AG04449 (cell line): Measurements from ENCODE around the gene IFNLR1.

ENCODE experiments used
- CTCF ChIA-PET: fragments of 350-600 bp; formaldehyde crosslinking; extraction: SDS; loops from one replicate; lab custom pipeline; 2021; ENCODE audit warnings: antibody characterized with exemption; lab: Yijun Ruan, JAX
- POLR2A ChIA-PET: fragments of 400-600, 350-600 bp; formaldehyde crosslinking; extraction: SDS; loops from one replicate; lab custom pipeline; 2020; ENCODE audit warnings: antibody characterized with exemption, inconsistent platforms; lab: Yijun Ruan, JAX
- DNase-seq: peaks from one replicate; pipeline ENCODE4 v3.0.0-alpha.2; 2010; ENCODE audit warnings: low read depth, low spot score
- H3K4me3 ChIP-seq: 2 replicates; pipeline ENCODE4 v1.5.1; 2011; ENCODE audit warnings: low read depth, mild to moderate bottlenecking, control low read depth, low read length
- CTCF ChIP-seq: IDR thresholded peaks from one replicate; pipeline ENCODE4 v1.5.1; 2011; ENCODE audit warnings: mild to moderate bottlenecking, moderate library complexity, low read length, control low read depth, inconsistent platforms; ENCODE audit not compliant: insufficient read depth; ENCODE audit errors: missing control alignments

The IFNLR1 gene

GRCh38 chr1:24127801-24128363 lies 59.2 kb downstream of the IFNLR1 start:
- CTCF ChIA-PET, result no interaction called here
- no peak for DNase-seq
- POLR2A ChIA-PET, result interaction anchor here (0.6 kb wide), 1 partner anchor 842 kb away, joined by 3 read pairs; no protein-coding TSS in a partner anchor
- no peak overlapping the region for H3K4me3 ChIP-seq
- no peak for TF ChIP-seq CTCF

- no peak for TF ChIP-seq CTCF
- DNase-seq, result no peak
- H3K4me3 ChIP-seq, result no peak overlapping the region
- ChIA-PET POLR2A (interaction anchor here (0.6 kb wide), 1 partner anchor 843 kb away, joined by 3 read pairs; no protein-coding TSS in a partner anchor), CTCF (interaction anchor here (0.6 to 3.6 kb wide), 5 partner anchors 15 to 266 kb away, joined by 3 to 21 read pairs (median 6); partner anchors contain the start of gene MYOM3)
These were observed 59.8 kb downstream of the IFNLR1 start for GRCh38 chr1:24127134-24127800.

GRCh38 chr1:24126672-24127023 lies 60.4 kb downstream of the IFNLR1 start:
- POLR2A ChIA-PET, result no interaction called here
- CTCF ChIA-PET, result interaction anchor here (0.6 to 3.6 kb wide), 7 partner anchors 13 to 266 kb away, joined by 3 to 21 read pairs (median 6); partner anchors contain the start of gene MYOM3
- DNase-seq, result no peak
- no peak overlapping the region for H3K4me3 ChIP-seq
- TF ChIP-seq CTCF, result no peak

GRCh38 chr1:24126018-24126671 lies 60.9 kb downstream of the IFNLR1 start:
- no peak for TF ChIP-seq CTCF
- DNase-seq, result no peak
- CTCF ChIA-PET, result interaction anchor here (0.5 to 3.6 kb wide), 8 partner anchors 11 to 267 kb away, joined by 3 to 21 read pairs (median 6); partner anchors contain the start of gene MYOM3
- POLR2A ChIA-PET, result no interaction called here
- no peak overlapping the region for H3K4me3 ChIP-seq

- no peak for DNase-seq
- ChIA-PET POLR2A (no interaction called here), CTCF (interaction anchor here (1.0 to 3.6 kb wide), 6 partner anchors 11 to 267 kb away, joined by 3 to 21 read pairs (median 6); partner anchors contain the start of gene MYOM3)
- no peak for TF ChIP-seq CTCF
- no peak overlapping the region for H3K4me3 ChIP-seq
These were observed 61.6 kb downstream of the IFNLR1 start for GRCh38 chr1:24125456-24125855.

GRCh38 chr1:24124980-24125379 lies 62.1 kb downstream of the IFNLR1 start:
- H3K4me3 ChIP-seq, result no peak overlapping the region
- no peak for DNase-seq
- POLR2A ChIA-PET, result no interaction called here
- CTCF ChIA-PET, result interaction anchor here (2.2 to 3.6 kb wide), 4 partner anchors 11 to 266 kb away, joined by 6 to 21 read pairs (median 7); partner anchors contain the start of gene MYOM3
- no peak for TF ChIP-seq CTCF
